ENCODE data around the gene STAP2. TPM values are rescaled to one million over a fixed set of nuclear protein-coding genes. Genes with fewer than 3 reads are reported as not detected.
A peak's percentile ranks its signal among the peaks of the same experiment; 100 is the strongest.

Gene STAP2
- total and polyA plus RNA-seq, 2 donors (not counting 3 experiments of a cell fraction or from before 2014, with no cell fraction given) = 12.2 to 21.7 TPM

GRCh38 chr19:4374498-4375163 lies 36.0 kb upstream of the STAP2 start:
- DNase-seq (ENCODE audit: low read depth, low spot score) = peak; percentile 67
- H4K20me1 ChIP-seq (replicated peaks; ENCODE audit: control insufficient read depth, extremely low read depth, insufficient read depth, low read length) = no peaks in the 10 kb centered on the region
- H3K27me3 ChIP-seq (ENCODE audit: control insufficient read depth in 2 of 2, insufficient read depth in 2 of 2, low read length in 2 of 2) = no peaks in the 10 kb centered on the region
- dilution Hi-C loops (cut with MboI; ENCODE audit: extremely low pct_ligation_motif_present, low sequenced_read_pairs) (no loop called here), intact Hi-C loops (cut with micrococcal nuclease) (loop anchor here (1.0 kb wide), 3 partner anchors 16 to 31 kb away; partner anchors contain the start of genes MPND and SH3GL1)
- H3K36me3 ChIP-seq (ENCODE audit: control insufficient read depth in 2 of 2, extremely low read depth in 1 of 2, insufficient read depth in 2 of 2, low read length in 2 of 2) = peaks cover 0 to 10% of the 10 kb centered on the region in 2 experiments
- H3K27ac ChIP-seq (ENCODE audit: insufficient read depth, low read depth, low read length) = peak overlapping the region; percentile 51
- ChIA-PET CTCF (interaction anchor here (0.9 to 8.7 kb wide), 6 partner anchors 12 to 27 kb away, joined by 3 to 105 read pairs (median 9); partner anchors contain the start of genes CHAF1A and SH3GL1), POLR2A (interaction anchor here (0.5 to 0.8 kb wide), 2 partner anchors 27 to 28 kb away, joined by 3 read pairs; partner anchors contain the start of gene CHAF1A)
- FAIRE-seq = peak; percentile 77
- H3K9ac ChIP-seq (replicated peaks; ENCODE audit: extremely low read depth, insufficient read depth, low read length) = peak overlapping the region; percentile 59
- peak overlapping the region; percentile 24 for H3K4me2 ChIP-seq (ENCODE audit: insufficient read depth, low read length)
- H2AFZ ChIP-seq (ENCODE audit: low read depth, low read length) = no peak overlapping the region
- H3K9me1 ChIP-seq (replicated peaks; ENCODE audit: control insufficient read depth, extremely low read depth, insufficient read depth, low read length) = no peaks in the 10 kb centered on the region
- H3K9me3 ChIP-seq (replicated peaks; ENCODE audit: control insufficient read depth, insufficient read depth, low read length) = no peaks in the 10 kb centered on the region
- no peak overlapping the region for H3K4me3 ChIP-seq (replicated peaks in 1 of 3; ENCODE audit: insufficient read depth in 1 of 3, low read depth in 1 of 3, low read length in 3 of 3)
- peaks cover 48% of the 10 kb centered on the region for H3K4me1 ChIP-seq (ENCODE audit: control insufficient read depth, extremely low read depth, insufficient read depth, low read length)
- BruUV-seq (replicated peaks) = no TSS peak
- TF ChIP-seq JUN (IDR thresholded peaks at IDR 0.05; ENCODE audit: borderline replicate concordance, insufficient read depth, insufficient read length, low read depth) (peak; percentile 40), GATA2 (IDR thresholded peaks at IDR 0.05; ENCODE audit: insufficient read depth, insufficient read length, low read depth, low read length) (no peak), POLR2A (IDR thresholded peaks at IDR 0.05; ENCODE audit: low read depth, low read length) (no peak), FOS (IDR thresholded peaks at IDR 0.05; ENCODE audit: borderline replicate concordance, insufficient read depth, low read length) (peak; percentile 94), POLR2AphosphoS5 (IDR thresholded peaks at IDR 0.05; ENCODE audit: insufficient read depth, low read depth, low read length) (peak; percentile 74), MYC (IDR thresholded peaks at IDR 0.05; ENCODE audit: low read depth, low read length) (peak; percentile 86), EZH2 (IDR thresholded peaks at IDR 0.05; ENCODE audit: borderline replicate concordance, low read depth, low read length, severe bottlenecking) (no peak)
- TF ChIP-seq, protein P1, sequence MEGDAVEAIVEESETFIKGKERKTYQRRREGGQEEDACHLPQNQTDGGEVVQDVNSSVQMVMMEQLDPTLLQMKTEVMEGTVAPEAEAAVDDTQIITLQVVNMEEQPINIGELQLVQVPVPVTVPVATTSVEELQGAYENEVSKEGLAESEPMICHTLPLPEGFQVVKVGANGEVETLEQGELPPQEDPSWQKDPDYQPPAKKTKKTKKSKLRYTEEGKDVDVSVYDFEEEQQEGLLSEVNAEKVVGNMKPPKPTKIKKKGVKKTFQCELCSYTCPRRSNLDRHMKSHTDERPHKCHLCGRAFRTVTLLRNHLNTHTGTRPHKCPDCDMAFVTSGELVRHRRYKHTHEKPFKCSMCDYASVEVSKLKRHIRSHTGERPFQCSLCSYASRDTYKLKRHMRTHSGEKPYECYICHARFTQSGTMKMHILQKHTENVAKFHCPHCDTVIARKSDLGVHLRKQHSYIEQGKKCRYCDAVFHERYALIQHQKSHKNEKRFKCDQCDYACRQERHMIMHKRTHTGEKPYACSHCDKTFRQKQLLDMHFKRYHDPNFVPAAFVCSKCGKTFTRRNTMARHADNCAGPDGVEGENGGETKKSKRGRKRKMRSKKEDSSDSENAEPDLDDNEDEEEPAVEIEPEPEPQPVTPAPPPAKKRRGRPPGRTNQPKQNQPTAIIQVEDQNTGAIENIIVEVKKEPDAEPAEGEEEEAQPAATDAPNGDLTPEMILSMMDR (IDR thresholded peaks at IDR 0.05; ENCODE audit: extremely low read depth in 1 of 2, insufficient read depth in 1 of 2, low read depth in 1 of 2, low read length in 2 of 2) = no peak
- TF ChIP-seq, protein P2, sequence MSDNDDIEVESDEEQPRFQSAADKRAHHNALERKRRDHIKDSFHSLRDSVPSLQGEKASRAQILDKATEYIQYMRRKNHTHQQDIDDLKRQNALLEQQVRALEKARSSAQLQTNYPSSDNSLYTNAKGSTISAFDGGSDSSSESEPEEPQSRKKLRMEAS (IDR thresholded peaks at IDR 0.05; ENCODE audit: insufficient read depth, insufficient read length) = no peak
- H3K79me2 ChIP-seq (ENCODE audit: control insufficient read depth, insufficient read depth, low read length) = peaks cover 96% of the 10 kb centered on the region
